ENCODE data around the gene KIRREL3.

DNA sequence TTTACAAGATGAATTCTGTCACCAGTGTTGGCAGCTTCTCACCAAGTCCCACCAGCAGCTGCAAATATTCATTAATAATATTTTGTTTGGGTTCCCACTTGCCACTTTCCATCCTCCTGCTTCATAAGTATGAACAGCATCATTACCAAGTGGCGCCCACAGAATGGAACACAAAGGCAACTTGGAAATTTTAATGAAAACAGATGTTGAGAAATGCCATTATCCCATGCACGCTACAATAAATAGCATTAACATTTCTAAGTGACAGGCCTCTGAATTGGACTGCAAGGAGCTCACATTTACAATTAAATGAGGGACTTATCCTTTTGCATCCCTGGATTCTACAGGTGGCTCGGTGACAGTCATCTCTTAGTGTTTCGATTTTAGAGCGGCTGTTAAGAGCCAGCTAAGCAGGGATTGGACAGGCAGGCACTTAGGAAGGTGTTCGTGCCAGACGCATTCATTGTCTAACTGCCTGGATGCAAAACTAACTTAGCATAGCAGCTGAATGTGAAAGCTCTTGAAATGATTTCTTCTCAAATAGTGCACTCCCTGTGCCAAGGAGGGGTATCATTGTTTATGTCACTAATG lies 170.3 kb downstream of the KIRREL3 start:
- TF ChIP-seq POLR2A (IDR thresholded peaks at IDR 0.05) (no peak), EP300 (IDR thresholded peaks at IDR 0.05; ENCODE audit: low read depth) (no peak)
